ENCODE data around the gene GAPVD1.

The GAPVD1 gene

GRCh38 chr9:125405938-125406809, 144.5 kb downstream of the GAPVD1 start:
- DNase-seq (ENCODE audit: low spot score) = no peak

GRCh38 chr9:125406810-125407087, 145.1 kb downstream of the GAPVD1 start:
- no peak for DNase-seq (ENCODE audit: low spot score)

- no peak for DNase-seq (ENCODE audit: low spot score)
Measured at GRCh38 chr9:125407432-125407973, 145.9 kb downstream of the GAPVD1 start.

- DNase-seq (ENCODE audit: low spot score) = peak; percentile 75
Measured at GRCh38 chr9:125407974-125408900, 146.6 kb downstream of the GAPVD1 start.

- no peak for DNase-seq (ENCODE audit: low spot score)
Measured at GRCh38 chr9:125409217-125409636, 147.6 kb downstream of the GAPVD1 start.

DNA sequence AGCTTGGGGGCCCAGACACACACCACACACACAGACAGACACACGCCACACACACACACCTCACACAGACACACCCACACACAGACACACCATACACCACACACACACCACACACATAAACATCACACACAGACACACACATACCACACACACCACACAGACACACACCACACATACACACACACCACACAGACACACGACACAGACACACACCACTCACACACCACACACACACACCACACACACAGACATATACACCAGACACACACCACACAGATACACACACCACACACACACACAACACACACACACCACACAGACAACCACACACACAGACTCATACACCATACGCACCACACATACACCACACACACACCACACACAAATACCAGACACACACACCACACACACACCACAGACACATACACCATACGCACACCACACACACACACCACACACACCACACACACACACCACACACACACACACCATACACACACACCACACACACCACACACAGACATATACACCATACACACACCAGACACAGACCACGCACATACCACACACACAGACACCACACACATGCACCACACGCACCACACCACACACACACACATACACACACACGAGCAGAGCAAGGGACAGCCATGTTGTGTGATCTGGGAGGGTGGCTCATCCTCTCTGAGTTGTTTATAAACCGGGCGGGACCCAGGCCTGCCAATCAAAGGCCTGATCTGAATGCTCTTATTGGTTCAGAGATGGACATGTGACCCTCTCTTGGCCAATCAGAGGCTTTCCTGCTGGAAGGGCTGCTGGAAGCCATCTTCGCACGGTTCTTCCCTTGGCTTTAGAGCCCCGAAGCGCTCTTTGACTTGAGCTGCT, 148.3 kb downstream of the GAPVD1 start:
- peak; percentile 25 for DNase-seq (ENCODE audit: low spot score)

- no peak for DNase-seq (ENCODE audit: low spot score)
Measured at GRCh38 chr9:125410522-125410894, 148.9 kb downstream of the GAPVD1 start.

- DNase-seq (ENCODE audit: low spot score) = no peak
Measured at GRCh38 chr9:125411171-125411756, 149.6 kb downstream of the GAPVD1 start.

DNA sequence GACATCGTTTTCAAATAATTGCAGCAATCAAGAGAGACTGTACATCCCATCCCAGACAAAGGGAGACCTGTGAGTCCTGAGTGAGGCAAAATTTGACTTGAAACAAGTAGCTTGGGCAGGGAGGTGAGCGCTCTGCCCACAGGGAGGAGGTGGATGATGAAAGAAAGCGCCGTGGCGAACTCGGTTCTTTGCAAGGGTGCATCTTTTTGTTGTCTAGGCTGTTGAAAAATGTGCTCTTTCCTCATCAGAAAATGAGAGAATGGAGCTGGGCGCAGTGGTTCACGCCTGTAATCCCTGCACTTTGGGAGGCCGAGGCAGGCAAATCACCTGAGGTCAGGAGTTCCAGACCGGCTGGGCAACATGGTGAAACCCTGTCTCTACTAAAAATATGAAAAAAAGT, 150.5 kb downstream of the GAPVD1 start:
- DNase-seq (ENCODE audit: low spot score) = no peak

DNA sequence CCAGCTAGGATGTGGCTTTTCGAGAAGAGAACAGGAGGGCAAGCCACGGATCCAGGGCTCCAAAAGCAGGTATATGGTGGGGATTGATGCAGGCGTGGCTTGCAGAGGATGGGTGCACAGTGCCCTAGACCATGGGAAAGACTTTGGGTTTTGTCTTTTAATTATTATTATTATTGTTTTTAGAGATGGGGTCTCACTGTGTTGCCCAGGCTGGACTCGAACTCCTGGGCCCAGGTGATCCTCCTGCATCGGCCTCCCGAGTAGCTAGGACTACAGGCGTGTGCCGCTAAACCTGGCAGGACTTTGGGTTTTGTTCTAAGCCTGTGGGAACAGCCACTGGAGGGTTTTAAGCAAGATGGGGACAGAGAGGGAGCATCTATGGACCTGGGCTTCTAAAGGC, 152.0 kb downstream of the GAPVD1 start:
- no peak for DNase-seq (ENCODE audit: low spot score)

GRCh38 chr9:125415583-125416460, 154.2 kb downstream of the GAPVD1 start:
- no peak for DNase-seq (ENCODE audit: low spot score)

- DNase-seq (ENCODE audit: low spot score) = no peak
Measured at GRCh38 chr9:125416517-125416916, 154.9 kb downstream of the GAPVD1 start.

Measured in kidney capillary endothelial cell (primary cell).